ENCODE measurements around the gene MAPT.

DNA sequence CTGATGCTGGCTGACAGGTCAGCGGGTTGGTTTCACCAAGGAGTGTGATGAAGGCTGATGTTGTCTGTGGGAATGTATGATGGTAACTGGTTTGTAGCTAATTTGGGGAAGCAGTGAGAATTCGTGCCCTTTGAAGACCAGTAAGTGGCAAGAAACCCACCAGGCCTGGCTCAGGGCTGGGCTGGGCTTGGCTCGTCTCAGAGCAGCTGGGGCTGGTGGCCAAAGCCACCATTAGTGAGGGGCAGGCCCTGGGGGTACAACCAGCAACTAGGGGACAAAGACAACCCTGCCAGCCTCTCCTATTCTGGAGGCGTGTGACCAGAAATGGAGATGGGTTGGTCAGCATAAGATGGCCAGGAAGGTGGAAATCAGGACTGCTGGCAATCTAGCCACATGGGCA is 91.7 kb downstream of the MAPT start:
- TF ChIP-seq, protein P1, sequence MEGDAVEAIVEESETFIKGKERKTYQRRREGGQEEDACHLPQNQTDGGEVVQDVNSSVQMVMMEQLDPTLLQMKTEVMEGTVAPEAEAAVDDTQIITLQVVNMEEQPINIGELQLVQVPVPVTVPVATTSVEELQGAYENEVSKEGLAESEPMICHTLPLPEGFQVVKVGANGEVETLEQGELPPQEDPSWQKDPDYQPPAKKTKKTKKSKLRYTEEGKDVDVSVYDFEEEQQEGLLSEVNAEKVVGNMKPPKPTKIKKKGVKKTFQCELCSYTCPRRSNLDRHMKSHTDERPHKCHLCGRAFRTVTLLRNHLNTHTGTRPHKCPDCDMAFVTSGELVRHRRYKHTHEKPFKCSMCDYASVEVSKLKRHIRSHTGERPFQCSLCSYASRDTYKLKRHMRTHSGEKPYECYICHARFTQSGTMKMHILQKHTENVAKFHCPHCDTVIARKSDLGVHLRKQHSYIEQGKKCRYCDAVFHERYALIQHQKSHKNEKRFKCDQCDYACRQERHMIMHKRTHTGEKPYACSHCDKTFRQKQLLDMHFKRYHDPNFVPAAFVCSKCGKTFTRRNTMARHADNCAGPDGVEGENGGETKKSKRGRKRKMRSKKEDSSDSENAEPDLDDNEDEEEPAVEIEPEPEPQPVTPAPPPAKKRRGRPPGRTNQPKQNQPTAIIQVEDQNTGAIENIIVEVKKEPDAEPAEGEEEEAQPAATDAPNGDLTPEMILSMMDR (IDR thresholded peaks at IDR 0.05) = no peak
- no peak for TF ChIP-seq POLR2A (IDR thresholded peaks at IDR 0.05)
